ENCODE measurements around the gene CCDC185.

CCDC185 gene

GRCh38 chr1:223347583-223347982 lies 45.6 kb upstream of the CCDC185 start:
- Histone ChIP-seq H3K36me3 (ENCODE audit: control insufficient read depth in 2 of 2, insufficient read depth in 1 of 2, low read length in 2 of 2) (no peaks in the 10 kb centered on the region), H3K4me1 (ENCODE audit: control insufficient read depth, insufficient read depth, low read length) (no peaks in the 10 kb centered on the region), H3K27ac (ENCODE audit: extremely low read depth, low read depth, low read length) (no peak overlapping the region), H3K4me3 (ENCODE audit: low read depth, low read length) (no peak overlapping the region), H3K9me3 (ENCODE audit: control insufficient read depth, insufficient read depth, low read depth, low read length) (no peaks in the 10 kb centered on the region)
- CTCF ChIA-PET = no interaction called here
- POLR2A ChIA-PET = interaction anchor here (1.5 kb wide), 1 partner anchor 16 kb away, joined by 3 read pairs; the partner anchor contains the start of gene SUSD4
- TF ChIP-seq ZNF664 (tag by site-specific recombination; IDR thresholded peaks at IDR 0.05) = peak; percentile 94
- TF ChIP-seq HOXD13 (CRISPR knock-in tag; IDR thresholded peaks at IDR 0.05; ENCODE audit: borderline replicate concordance) = no peak
- no peak for TF ChIP-seq SP2 (tag by site-specific recombination; IDR thresholded peaks at IDR 0.05)
- TF ChIP-seq MZF1 (tag by site-specific recombination; IDR thresholded peaks at IDR 0.05; ENCODE audit: borderline replicate concordance) = peak; percentile 57; the same call in 1 of the 2 replicates

GRCh38 chr1:223348439-223348838 lies 44.8 kb upstream of the CCDC185 start:
- H3K36me3 ChIP-seq (ENCODE audit: control insufficient read depth in 2 of 2, insufficient read depth in 1 of 2, low read length in 2 of 2) = no peaks in the 10 kb centered on the region
- no peak overlapping the region for H3K27ac ChIP-seq (ENCODE audit: extremely low read depth, low read depth, low read length)
- TF ChIP-seq, protein P1, sequence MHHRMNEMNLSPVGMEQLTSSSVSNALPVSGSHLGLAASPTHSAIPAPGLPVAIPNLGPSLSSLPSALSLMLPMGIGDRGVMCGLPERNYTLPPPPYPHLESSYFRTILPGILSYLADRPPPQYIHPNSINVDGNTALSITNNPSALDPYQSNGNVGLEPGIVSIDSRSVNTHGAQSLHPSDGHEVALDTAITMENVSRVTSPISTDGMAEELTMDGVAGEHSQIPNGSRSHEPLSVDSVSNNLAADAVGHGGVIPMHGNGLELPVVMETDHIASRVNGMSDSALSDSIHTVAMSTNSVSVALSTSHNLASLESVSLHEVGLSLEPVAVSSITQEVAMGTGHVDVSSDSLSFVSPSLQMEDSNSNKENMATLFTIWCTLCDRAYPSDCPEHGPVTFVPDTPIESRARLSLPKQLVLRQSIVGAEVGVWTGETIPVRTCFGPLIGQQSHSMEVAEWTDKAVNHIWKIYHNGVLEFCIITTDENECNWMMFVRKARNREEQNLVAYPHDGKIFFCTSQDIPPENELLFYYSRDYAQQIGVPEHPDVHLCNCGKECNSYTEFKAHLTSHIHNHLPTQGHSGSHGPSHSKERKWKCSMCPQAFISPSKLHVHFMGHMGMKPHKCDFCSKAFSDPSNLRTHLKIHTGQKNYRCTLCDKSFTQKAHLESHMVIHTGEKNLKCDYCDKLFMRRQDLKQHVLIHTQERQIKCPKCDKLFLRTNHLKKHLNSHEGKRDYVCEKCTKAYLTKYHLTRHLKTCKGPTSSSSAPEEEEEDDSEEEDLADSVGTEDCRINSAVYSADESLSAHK (tag by site-specific recombination; IDR thresholded peaks at IDR 0.05) = no peak
- H3K4me1 ChIP-seq (ENCODE audit: control insufficient read depth, insufficient read depth, low read length) = no peaks in the 10 kb centered on the region
- H3K4me3 ChIP-seq (ENCODE audit: low read depth, low read length) = no peak overlapping the region
- no peaks in the 10 kb centered on the region for H3K9me3 ChIP-seq (ENCODE audit: control insufficient read depth, insufficient read depth, low read depth, low read length)
- ChIA-PET CTCF (interaction anchor here (0.6 to 2.7 kb wide), 6 partner anchors 10 to 346 kb away, joined by 3 to 8 read pairs (median 3); no protein-coding TSS in a partner anchor), POLR2A (interaction anchor here (0.8 kb wide), 1 partner anchor 15 kb away, joined by 4 read pairs; the partner anchor contains the start of gene SUSD4)

DNA sequence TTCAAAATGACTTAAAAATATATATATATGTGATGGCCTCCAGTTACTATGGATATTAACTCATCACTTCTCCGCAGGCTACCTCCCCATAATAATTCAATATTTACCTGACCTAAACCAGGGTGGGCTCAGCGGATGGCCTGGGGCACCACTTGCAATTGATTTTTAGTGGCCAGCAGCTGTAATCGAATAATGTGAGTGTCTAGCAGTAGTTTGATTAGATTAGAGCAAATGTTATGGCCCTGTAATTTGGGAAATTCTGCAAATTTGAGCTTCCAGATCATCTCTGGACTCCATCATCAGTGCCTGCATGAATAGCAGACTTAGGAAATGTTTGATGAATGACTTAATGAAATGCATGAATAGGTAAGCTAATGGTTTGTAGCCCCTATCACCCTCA lies 44.0 kb upstream of the CCDC185 start:
- Histone ChIP-seq H3K27ac (ENCODE audit: extremely low read depth, low read depth, low read length) (no peak overlapping the region), H3K36me3 (ENCODE audit: control insufficient read depth in 2 of 2, insufficient read depth in 1 of 2, low read length in 2 of 2) (no peaks in the 10 kb centered on the region), H3K4me1 (ENCODE audit: control insufficient read depth, insufficient read depth, low read length) (no peaks in the 10 kb centered on the region), H3K9me3 (ENCODE audit: control insufficient read depth, insufficient read depth, low read depth, low read length) (no peaks in the 10 kb centered on the region), H3K4me3 (ENCODE audit: low read depth, low read length) (no peak overlapping the region)
- CTCF ChIA-PET = interaction anchor here (0.5 to 2.7 kb wide), 5 partner anchors 9 to 482 kb away, joined by 3 to 8 read pairs (median 3); no protein-coding TSS in a partner anchor
- TF ChIP-seq ZBTB17 (tag by site-specific recombination; IDR thresholded peaks at IDR 0.05) (no peak), ZNF785 (tag by site-specific recombination; IDR thresholded peaks at IDR 0.05) (no peak), ZNF354C (tag by site-specific recombination; IDR thresholded peaks at IDR 0.05; ENCODE audit: borderline replicate concordance, low read depth) (no peak), ZNF10 (tag by site-specific recombination; IDR thresholded peaks at IDR 0.05) (no peak), ZNF324 (tag by site-specific recombination; IDR thresholded peaks at IDR 0.05) (no peak), ZNF114 (tag by site-specific recombination; IDR thresholded peaks at IDR 0.05) (no peak), ZNF221 (tag by site-specific recombination; IDR thresholded peaks at IDR 0.05; ENCODE audit: borderline replicate concordance) (no peak), ZNF670 (tag by site-specific recombination; IDR thresholded peaks at IDR 0.05; ENCODE audit: low read depth) (no peak), ZNF677 (tag by site-specific recombination; IDR thresholded peaks at IDR 0.05) (no peak), ZNF335 (tag by site-specific recombination; conservative IDR thresholded peaks at IDR 0.05) (no peak), ZNF248 (tag by site-specific recombination; IDR thresholded peaks at IDR 0.05) (no peak)
- TF ChIP-seq, protein P2, sequence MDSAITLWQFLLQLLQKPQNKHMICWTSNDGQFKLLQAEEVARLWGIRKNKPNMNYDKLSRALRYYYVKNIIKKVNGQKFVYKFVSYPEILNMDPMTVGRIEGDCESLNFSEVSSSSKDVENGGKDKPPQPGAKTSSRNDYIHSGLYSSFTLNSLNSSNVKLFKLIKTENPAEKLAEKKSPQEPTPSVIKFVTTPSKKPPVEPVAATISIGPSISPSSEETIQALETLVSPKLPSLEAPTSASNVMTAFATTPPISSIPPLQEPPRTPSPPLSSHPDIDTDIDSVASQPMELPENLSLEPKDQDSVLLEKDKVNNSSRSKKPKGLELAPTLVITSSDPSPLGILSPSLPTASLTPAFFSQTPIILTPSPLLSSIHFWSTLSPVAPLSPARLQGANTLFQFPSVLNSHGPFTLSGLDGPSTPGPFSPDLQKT (IDR thresholded peaks at IDR 0.05; ENCODE audit: borderline replicate concordance, low read depth, low read length) = no peak
- POLR2A ChIA-PET = interaction anchor here (0.8 kb wide), 1 partner anchor 14 kb away, joined by 4 read pairs; the partner anchor contains the start of gene SUSD4

Measured in HEK293 (cell line).